Panc1 (cell line): ENCODE data around the gene ABHD17A. TPM values are rescaled to one million over a fixed set of nuclear protein-coding genes. Genes with fewer than 3 reads are reported as not detected.

ENCODE experiments used
- ATAC-seq: fragments of 200-7000 bp; cut with Tn5 transposase; 2 replicates; pipeline ENCODE4 v1.9.1; 2020; ENCODE audit warnings: mild to moderate bottlenecking, moderate library complexity
- BruUV-seq: library from RNA; stranded (reverse); fragments of 400-500 nt; replicated peaks from 2 replicates; lab custom pipeline; 2021; lab: Mats Ljungman, UMichigan
- CTCF ChIA-PET: fragments of 300-600 bp; sonication (Branson Sonifier 250); formaldehyde crosslinking; loops from one replicate; lab custom pipeline; 2022; ENCODE audit warnings: antibody characterized with exemption; lab: Charles Lee
- POLR2A ChIA-PET: fragments of 300-600 bp; sonication (Branson Sonifier 250); formaldehyde crosslinking; loops from one replicate; lab custom pipeline; 2022; ENCODE audit warnings: antibody characterized with exemption; lab: Charles Lee
- DNase-seq: peaks from one replicate; pipeline ENCODE4 v3.0.0-alpha.2; 2010; ENCODE audit warnings: low read depth, low spot score
- H3K27ac ChIP-seq: 2 replicates; pipeline ENCODE4 v1.5.1; 2011; ENCODE audit warnings: mild to moderate bottlenecking, low read length, inconsistent platforms
- H3K27me3 ChIP-seq: fragments of 200-500 bp; sonication (Bioruptor generic); 2 replicates; pipeline ENCODE4 v1.6.0; 2014; ENCODE audit warnings: low read length, inconsistent platforms; ENCODE audit not compliant: control insufficient read depth, insufficient read depth
- H3K36me3 ChIP-seq: fragments of 200-500 bp; sonication (Bioruptor generic); 2 replicates; pipeline ENCODE4 v1.5.1; 2014; ENCODE audit warnings: inconsistent platforms, mild to moderate bottlenecking, low read length, moderate library complexity; ENCODE audit not compliant: control insufficient read depth, insufficient read depth
- H3K4me1 ChIP-seq: 2 replicates; pipeline ENCODE4 v1.5.1; 2011; ENCODE audit warnings: inconsistent platforms, mild to moderate bottlenecking, low read length, moderate library complexity; ENCODE audit not compliant: control insufficient read depth, insufficient read depth
- H3K4me3 ChIP-seq, 2 experiments: 2 replicates each; pipeline ENCODE4 v1.5.1; 2011 to 2012; ENCODE audit warnings: low read depth in 2 of 2, low read length in 2 of 2, mild to moderate bottlenecking in 2 of 2, inconsistent platforms in 1 of 2, moderate library complexity in 1 of 2
- H3K9me3 ChIP-seq: fragments of 200-500 bp; sonication (Bioruptor generic); 2 replicates; pipeline ENCODE4 v1.5.1; 2014; ENCODE audit warnings: low read depth, mild to moderate bottlenecking, inconsistent platforms, low read length, moderate library complexity; ENCODE audit not compliant: control insufficient read depth, insufficient read depth
- POLR2AphosphoS5 ChIP-seq: IDR thresholded peaks from 2 replicates; pipeline ENCODE4 v1.6.1; 2012; ENCODE audit warnings: mild to moderate bottlenecking, low read depth, low read length, moderate library complexity
- SIN3A ChIP-seq: IDR thresholded peaks from 2 replicates; pipeline ENCODE4 v1.6.1; 2012; ENCODE audit warnings: low read depth, mild to moderate bottlenecking, low read length, moderate library complexity, borderline replicate concordance; ENCODE audit not compliant: insufficient read depth
- TCF7L2 ChIP-seq: IDR thresholded peaks from 2 replicates; pipeline ENCODE4 v1.6.1; 2011; ENCODE audit warnings: mild to moderate bottlenecking, low read depth, low read length, inconsistent platforms
- in situ Hi-C: cut with HindIII; loops from 2 replicates; pipeline ENCODE4 v1.10.0; 2016; ENCODE audit warnings: low sequenced_read_pairs, low pct_unique_long_range_greater_than_20kb
- intact Hi-C: fragments of 100-400 bp; cut with micrococcal nuclease; formaldehyde crosslinking; loops from one replicate; pipeline ENCODE4 v1.10.0; 2022; ENCODE audit not compliant: unreplicated experiment
- total RNA-seq: library from RNA; stranded (reverse); gene quantifications from one replicate; pipeline ENCODE4 v1.2.1, GENCODE V29; 2021; ENCODE audit not compliant: unreplicated experiment
- TF ChIP-seq, protein P1 (sequence below): fragments of 450-650 bp; IDR thresholded peaks from 2 replicates; pipeline ENCODE4 v1.5.1; 2017; ENCODE audit warnings: mild to moderate bottlenecking
- TF ChIP-seq, protein P2 (sequence below), 2 experiments: IDR thresholded peaks; 2 replicates each; pipeline ENCODE4 v1.6.1; 2011 to 2012; ENCODE audit warnings: low read depth in 2 of 2, control low read depth in 1 of 2, low read length in 1 of 2, mild to moderate bottlenecking in 1 of 2, moderate library complexity in 1 of 2; ENCODE audit not compliant: insufficient read depth in 1 of 2

ABHD17A gene
- total RNA-seq, 1 experiment from 2014 or later = 57.1 TPM

DNA sequence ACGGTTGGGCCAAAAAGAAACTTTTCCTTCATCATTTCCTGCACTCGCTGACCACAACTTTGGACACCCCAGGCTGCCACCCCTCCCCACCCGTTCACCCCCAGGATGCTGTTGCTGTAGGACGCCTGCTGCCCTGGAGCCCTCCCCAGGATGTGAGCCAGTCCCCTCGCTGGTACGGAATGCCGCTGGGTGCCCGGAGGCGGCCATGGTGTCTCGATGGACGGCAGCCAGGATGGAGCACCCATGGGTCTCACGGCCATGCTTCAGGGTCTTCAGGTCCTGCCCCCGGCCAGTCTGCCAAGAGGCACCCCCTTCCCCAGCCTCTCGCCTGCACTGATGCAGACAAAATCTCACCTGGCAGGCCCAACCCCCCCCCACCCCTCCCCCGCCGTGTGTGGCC lies 40.2 kb upstream of the ABHD17A start:
- TF ChIP-seq TCF7L2 (no peak), SIN3A (no peak), POLR2AphosphoS5 (no peak)
- TF ChIP-seq, protein P1, sequence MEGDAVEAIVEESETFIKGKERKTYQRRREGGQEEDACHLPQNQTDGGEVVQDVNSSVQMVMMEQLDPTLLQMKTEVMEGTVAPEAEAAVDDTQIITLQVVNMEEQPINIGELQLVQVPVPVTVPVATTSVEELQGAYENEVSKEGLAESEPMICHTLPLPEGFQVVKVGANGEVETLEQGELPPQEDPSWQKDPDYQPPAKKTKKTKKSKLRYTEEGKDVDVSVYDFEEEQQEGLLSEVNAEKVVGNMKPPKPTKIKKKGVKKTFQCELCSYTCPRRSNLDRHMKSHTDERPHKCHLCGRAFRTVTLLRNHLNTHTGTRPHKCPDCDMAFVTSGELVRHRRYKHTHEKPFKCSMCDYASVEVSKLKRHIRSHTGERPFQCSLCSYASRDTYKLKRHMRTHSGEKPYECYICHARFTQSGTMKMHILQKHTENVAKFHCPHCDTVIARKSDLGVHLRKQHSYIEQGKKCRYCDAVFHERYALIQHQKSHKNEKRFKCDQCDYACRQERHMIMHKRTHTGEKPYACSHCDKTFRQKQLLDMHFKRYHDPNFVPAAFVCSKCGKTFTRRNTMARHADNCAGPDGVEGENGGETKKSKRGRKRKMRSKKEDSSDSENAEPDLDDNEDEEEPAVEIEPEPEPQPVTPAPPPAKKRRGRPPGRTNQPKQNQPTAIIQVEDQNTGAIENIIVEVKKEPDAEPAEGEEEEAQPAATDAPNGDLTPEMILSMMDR = no peak
- TF ChIP-seq, protein P2, sequence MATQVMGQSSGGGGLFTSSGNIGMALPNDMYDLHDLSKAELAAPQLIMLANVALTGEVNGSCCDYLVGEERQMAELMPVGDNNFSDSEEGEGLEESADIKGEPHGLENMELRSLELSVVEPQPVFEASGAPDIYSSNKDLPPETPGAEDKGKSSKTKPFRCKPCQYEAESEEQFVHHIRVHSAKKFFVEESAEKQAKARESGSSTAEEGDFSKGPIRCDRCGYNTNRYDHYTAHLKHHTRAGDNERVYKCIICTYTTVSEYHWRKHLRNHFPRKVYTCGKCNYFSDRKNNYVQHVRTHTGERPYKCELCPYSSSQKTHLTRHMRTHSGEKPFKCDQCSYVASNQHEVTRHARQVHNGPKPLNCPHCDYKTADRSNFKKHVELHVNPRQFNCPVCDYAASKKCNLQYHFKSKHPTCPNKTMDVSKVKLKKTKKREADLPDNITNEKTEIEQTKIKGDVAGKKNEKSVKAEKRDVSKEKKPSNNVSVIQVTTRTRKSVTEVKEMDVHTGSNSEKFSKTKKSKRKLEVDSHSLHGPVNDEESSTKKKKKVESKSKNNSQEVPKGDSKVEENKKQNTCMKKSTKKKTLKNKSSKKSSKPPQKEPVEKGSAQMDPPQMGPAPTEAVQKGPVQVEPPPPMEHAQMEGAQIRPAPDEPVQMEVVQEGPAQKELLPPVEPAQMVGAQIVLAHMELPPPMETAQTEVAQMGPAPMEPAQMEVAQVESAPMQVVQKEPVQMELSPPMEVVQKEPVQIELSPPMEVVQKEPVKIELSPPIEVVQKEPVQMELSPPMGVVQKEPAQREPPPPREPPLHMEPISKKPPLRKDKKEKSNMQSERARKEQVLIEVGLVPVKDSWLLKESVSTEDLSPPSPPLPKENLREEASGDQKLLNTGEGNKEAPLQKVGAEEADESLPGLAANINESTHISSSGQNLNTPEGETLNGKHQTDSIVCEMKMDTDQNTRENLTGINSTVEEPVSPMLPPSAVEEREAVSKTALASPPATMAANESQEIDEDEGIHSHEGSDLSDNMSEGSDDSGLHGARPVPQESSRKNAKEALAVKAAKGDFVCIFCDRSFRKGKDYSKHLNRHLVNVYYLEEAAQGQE (IDR thresholded peaks at IDR 0.05; ENCODE audit: insufficient read depth in 1 of 2, low read depth in 2 of 2, low read length in 1 of 2) = no peak
- H3K36me3 ChIP-seq = no peaks in the 10 kb centered on the region
- H3K27ac ChIP-seq = no peak overlapping the region
- H3K27me3 ChIP-seq = no peaks in the 10 kb centered on the region
- H3K4me3 ChIP-seq = no peak overlapping the region
- intact Hi-C loops = no loop called here
- DNase-seq = no peak
- TSS peak; percentile 94 for BruUV-seq
- H3K9me3 ChIP-seq = no peaks in the 10 kb centered on the region
- ChIA-PET CTCF (no interaction called here), POLR2A (no interaction called here)
- ATAC-seq = no peak
- no peaks in the 10 kb centered on the region; the same call in 1 of the 2 replicates for H3K4me1 ChIP-seq
- in situ Hi-C loops = no loop called here

DNA sequence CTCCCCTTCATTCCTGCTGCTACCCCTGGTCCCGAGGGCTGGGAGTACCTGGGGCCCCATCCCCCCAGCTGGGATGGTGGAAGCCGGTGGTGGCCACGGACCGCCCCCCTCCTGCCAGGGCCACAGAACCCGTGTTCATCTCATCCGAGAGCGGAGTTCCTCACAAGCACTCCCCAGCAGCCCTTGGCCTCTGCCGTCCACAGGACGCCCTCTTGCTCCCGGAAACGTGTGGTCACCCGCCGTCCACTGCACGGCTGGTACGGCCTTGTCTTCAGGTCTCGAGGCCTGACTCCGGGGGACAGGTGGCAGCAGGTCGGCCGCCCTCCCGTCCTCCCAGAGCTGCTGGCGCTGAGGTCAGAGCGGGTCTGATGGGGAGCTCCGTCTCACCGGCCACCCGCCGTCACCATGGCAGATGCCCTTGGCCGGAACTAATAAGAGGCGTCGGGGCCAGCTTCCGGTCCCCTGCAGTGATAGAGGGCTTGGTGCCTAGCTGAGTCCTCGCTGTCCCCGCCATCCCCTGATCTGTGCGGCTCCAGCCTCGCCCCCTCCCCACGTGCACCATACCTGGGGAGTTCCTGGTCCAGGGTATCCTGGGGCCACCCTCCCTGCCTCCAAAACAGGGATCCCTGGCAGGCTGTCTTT lies 39.1 kb upstream of the ABHD17A start:
- CTCF ChIA-PET = no interaction called here
- intact Hi-C loops = no loop called here

More for the DNA sequence above, 39.1 kb upstream of the ABHD17A start:
- TF ChIP-seq POLR2AphosphoS5 (no peak), SIN3A (no peak), TCF7L2 (no peak)
- TF ChIP-seq, protein P1 = no peak
- TF ChIP-seq, protein P2 (IDR thresholded peaks at IDR 0.05; ENCODE audit: insufficient read depth in 1 of 2, low read depth in 2 of 2, low read length in 1 of 2) = no peak
- DNase-seq = no peak
- H3K27ac ChIP-seq = no peak overlapping the region
- H3K9me3 ChIP-seq = no peaks in the 10 kb centered on the region
- BruUV-seq = no TSS peak
- in situ Hi-C loops = no loop called here
- H3K4me3 ChIP-seq = no peak overlapping the region
- no peaks in the 10 kb centered on the region; the same call in 1 of the 2 replicates for H3K36me3 ChIP-seq
- H3K27me3 ChIP-seq = no peaks in the 10 kb centered on the region
- POLR2A ChIA-PET = no interaction called here
- no peaks in the 10 kb centered on the region for H3K4me1 ChIP-seq
- no peak for ATAC-seq
